ENCODE data around the gene FERMT2. TPM values are rescaled to one million over a fixed set of nuclear protein-coding genes. Genes with fewer than 3 reads are reported as not detected.

Gene FERMT2, protein sequence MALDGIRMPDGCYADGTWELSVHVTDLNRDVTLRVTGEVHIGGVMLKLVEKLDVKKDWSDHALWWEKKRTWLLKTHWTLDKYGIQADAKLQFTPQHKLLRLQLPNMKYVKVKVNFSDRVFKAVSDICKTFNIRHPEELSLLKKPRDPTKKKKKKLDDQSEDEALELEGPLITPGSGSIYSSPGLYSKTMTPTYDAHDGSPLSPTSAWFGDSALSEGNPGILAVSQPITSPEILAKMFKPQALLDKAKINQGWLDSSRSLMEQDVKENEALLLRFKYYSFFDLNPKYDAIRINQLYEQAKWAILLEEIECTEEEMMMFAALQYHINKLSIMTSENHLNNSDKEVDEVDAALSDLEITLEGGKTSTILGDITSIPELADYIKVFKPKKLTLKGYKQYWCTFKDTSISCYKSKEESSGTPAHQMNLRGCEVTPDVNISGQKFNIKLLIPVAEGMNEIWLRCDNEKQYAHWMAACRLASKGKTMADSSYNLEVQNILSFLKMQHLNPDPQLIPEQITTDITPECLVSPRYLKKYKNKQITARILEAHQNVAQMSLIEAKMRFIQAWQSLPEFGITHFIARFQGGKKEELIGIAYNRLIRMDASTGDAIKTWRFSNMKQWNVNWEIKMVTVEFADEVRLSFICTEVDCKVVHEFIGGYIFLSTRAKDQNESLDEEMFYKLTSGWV
- polyA plus RNA-seq (2011; rRNA removed), result 275 and 393 TPM in 2 replicates
- polyA minus RNA-seq (2011; rRNA and poly(A)+ RNA removed), result 102 and 103 TPM in 2 replicates

DNA sequence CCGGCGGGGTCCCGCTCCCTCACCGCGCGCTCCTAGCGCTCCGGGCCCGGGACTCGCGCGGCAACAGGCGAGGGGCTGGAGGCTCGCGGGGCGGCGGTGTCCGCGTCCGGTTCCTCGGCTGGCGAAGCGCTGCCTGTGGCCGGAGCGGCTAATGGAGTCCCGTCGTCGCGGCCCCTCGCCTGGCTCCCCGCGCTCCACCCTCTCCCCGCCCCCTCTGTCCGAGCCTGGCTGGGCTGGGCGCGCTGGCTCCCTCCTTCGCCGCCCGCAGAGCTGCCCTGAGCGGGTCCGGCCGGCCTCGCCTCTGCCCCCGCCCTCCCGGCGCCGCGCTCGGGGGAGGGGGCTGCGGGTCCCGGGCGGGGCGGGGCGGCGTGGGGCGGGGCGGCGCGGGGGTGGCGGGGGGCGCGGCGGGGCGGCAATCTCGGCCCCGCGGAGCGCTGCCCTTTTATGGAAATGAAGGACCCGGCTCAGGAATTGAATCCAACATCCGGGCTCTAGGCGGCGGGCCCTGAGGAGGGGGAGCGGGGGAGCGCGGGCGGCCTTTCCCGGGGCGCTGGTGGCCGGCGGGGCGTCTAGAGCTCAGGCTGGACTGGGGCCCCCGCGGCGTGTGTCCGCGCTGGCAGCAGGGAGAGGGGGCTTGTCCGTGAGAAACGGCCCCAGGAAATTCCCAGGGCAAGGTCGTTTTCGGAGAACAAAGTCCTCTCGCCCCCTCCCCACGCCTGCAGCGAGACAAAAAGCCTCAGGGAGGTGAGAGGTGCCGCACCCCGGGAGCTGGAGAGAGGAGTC lies at the start of gene FERMT2:
TSS of gene FERMT2 (minus strand) at position 153 of the 783 bp plus-strand sequence. CDS start 482 bp downstream, outside the sequence.
- no peak for DNase-seq (ENCODE audit: low read depth)

DNA sequence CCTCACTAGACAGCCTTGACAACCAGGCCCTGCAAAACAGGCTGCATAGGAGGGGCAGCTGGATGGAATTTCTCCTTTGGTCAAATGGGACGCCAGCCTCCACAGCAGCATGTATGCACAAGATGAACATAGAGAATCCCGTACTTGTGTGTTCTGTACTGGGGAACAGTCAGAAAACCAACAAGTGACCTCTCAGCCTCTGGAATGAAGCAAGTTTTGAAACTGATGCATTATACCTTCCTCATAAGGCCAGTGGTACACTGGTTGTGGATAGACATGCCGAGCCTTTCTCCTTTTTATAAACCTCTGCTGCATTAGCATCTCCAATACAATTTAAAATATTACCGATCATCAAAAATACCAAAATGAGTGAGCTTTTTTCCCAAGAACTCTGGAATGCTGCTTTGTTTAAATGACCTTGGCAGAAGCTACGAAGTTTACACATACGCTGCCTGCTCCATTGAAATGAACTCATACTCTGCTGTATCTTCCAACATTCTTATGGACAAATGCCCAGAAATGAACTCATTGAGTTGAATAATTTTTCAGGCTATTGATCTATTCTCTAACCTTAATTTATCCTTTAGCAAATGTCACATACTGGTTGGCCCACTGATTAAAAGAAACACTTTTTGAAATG lies 47.6 kb upstream of the FERMT2 start:
- no peak for DNase-seq (ENCODE audit: low read depth)
- POLR2A ChIA-PET, result no interaction called here
- TF ChIP-seq, protein P1, sequence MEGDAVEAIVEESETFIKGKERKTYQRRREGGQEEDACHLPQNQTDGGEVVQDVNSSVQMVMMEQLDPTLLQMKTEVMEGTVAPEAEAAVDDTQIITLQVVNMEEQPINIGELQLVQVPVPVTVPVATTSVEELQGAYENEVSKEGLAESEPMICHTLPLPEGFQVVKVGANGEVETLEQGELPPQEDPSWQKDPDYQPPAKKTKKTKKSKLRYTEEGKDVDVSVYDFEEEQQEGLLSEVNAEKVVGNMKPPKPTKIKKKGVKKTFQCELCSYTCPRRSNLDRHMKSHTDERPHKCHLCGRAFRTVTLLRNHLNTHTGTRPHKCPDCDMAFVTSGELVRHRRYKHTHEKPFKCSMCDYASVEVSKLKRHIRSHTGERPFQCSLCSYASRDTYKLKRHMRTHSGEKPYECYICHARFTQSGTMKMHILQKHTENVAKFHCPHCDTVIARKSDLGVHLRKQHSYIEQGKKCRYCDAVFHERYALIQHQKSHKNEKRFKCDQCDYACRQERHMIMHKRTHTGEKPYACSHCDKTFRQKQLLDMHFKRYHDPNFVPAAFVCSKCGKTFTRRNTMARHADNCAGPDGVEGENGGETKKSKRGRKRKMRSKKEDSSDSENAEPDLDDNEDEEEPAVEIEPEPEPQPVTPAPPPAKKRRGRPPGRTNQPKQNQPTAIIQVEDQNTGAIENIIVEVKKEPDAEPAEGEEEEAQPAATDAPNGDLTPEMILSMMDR (IDR thresholded peaks at IDR 0.05; ENCODE audit: insufficient read depth, low read depth, low read length), result no peak
- Histone ChIP-seq H3K27me3 (ENCODE audit: control insufficient read depth, insufficient read depth, low read length) (no peaks in the 10 kb centered on the region), H3K4me3 (ENCODE audit: low read depth, low read length) (no peak overlapping the region), H3K36me3 (ENCODE audit: control insufficient read depth, insufficient read depth, low read length) (no peaks in the 10 kb centered on the region)
- CTCF ChIA-PET, result interaction anchor here (0.6 kb wide), 1 partner anchor 11 kb away, joined by 3 read pairs; no protein-coding TSS in a partner anchor

More for the DNA sequence above, at the start of gene FERMT2:
- ChIA-PET POLR2A (interaction anchor here (0.5 to 0.7 kb wide), 2 partner anchors 117 to 202 kb away, joined by 6 to 9 read pairs; no protein-coding TSS in a partner anchor), CTCF (interaction anchor here (0.6 to 2.7 kb wide), 8 partner anchors 9 to 126 kb away, joined by 3 to 14 read pairs (median 4); no protein-coding TSS in a partner anchor)
- Histone ChIP-seq H3K4me3 (ENCODE audit: low read depth, low read length) (peak within 1 kb of the TSS; percentile 85), H3K36me3 (ENCODE audit: control insufficient read depth, insufficient read depth, low read length) (peaks cover 3% of the 10 kb centered on the region), H3K27me3 (ENCODE audit: control insufficient read depth, insufficient read depth, low read length) (no peaks in the 10 kb centered on the region)
- TF ChIP-seq, protein P1 (IDR thresholded peaks at IDR 0.05; ENCODE audit: insufficient read depth, low read depth, low read length), result no peak

DNA sequence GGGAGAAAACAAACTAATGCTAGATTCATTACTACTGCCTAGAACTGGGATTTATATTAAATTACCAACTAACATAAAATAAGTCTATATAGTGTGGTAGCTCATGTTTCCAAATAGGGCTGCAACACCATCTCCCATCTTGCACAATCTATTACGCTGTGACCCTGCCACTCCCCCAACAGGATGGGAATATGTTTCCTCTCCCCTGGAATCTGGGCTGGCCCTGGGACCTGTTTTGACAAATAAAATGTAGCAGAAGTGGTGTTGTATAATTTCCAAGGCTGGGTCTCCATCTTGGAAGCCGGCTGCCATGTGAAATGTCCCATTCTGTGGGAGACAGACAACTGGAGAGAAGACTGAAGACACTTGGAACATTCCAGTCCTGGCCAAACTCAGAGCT lies 45.6 kb upstream of the FERMT2 start:
- ChIA-PET CTCF (interaction anchor here (0.6 to 1.6 kb wide), 3 partner anchors 12 to 171 kb away, joined by 3 to 4 read pairs (median 3); no protein-coding TSS in a partner anchor), POLR2A (interaction anchor here (0.6 kb wide), 1 partner anchor 90 kb away, joined by 3 read pairs; no protein-coding TSS in a partner anchor)
- H3K36me3 ChIP-seq (ENCODE audit: control insufficient read depth, insufficient read depth, low read length), result no peaks in the 10 kb centered on the region
- H3K27me3 ChIP-seq (ENCODE audit: control insufficient read depth, insufficient read depth, low read length), result no peaks in the 10 kb centered on the region
- TF ChIP-seq, protein P1 (IDR thresholded peaks at IDR 0.05; ENCODE audit: insufficient read depth, low read depth, low read length), result no peak
- no peak overlapping the region for H3K4me3 ChIP-seq (ENCODE audit: low read depth, low read length)
- no peak for DNase-seq (ENCODE audit: low read depth)

DNA sequence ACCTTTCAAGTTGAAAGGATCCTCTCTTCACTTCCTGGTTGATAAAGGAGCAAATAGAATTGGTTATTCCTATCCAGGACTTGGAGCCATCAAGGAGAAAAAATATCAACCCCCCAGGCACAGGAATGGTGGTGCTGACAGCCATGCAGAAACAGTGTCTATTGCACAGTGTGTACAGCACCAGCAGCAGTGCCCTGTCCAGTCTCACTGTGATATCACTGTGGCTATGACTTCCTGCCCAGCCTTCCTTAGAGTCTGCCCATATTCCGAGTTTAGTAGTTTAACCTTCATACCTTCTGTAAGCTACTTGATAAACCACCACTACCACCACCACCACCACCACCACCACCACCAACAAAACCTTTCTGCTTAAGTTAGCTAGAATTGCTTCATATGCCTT lies 45.1 kb upstream of the FERMT2 start:
- DNase-seq (ENCODE audit: low read depth), result no peak
- CTCF ChIA-PET, result interaction anchor here (0.6 to 1.6 kb wide), 2 partner anchors 11 to 170 kb away, joined by 3 to 4 read pairs; no protein-coding TSS in a partner anchor
- POLR2A ChIA-PET, result interaction anchor here (0.6 kb wide), 1 partner anchor 90 kb away, joined by 3 read pairs; no protein-coding TSS in a partner anchor
- TF ChIP-seq, protein P1 (IDR thresholded peaks at IDR 0.05; ENCODE audit: insufficient read depth, low read depth, low read length), result no peak
- no peak overlapping the region for H3K4me3 ChIP-seq (ENCODE audit: low read depth, low read length)
- no peaks in the 10 kb centered on the region for H3K27me3 ChIP-seq (ENCODE audit: control insufficient read depth, insufficient read depth, low read length)
- H3K36me3 ChIP-seq (ENCODE audit: control insufficient read depth, insufficient read depth, low read length), result no peaks in the 10 kb centered on the region
